Neural progenitor cell (in vitro differentiated cells): ENCODE data around the gene CDC42BPA. TPM values are rescaled to one million over a fixed set of nuclear protein-coding genes. Genes with fewer than 3 reads are reported as not detected.

Source experiments
- DNase-seq: peaks from one replicate; pipeline ENCODE4 v3.0.0-alpha.2; 2016; ENCODE audit warnings: low spot score
- H2AFZ ChIP-seq: fragments of 200-600 bp; sonication (generic); replicated peaks from 2 replicates; pipeline ENCODE4 v1.6.1; 2016; ENCODE audit warnings: antibody characterized with exemption
- H3F3A ChIP-seq: fragments of 200-600 bp; sonication (generic); 2 replicates; pipeline ENCODE4 v1.6.1; 2016; ENCODE audit warnings: antibody characterized with exemption, low read depth
- H3K27ac ChIP-seq: fragments of 200-600 bp; sonication (generic); 2 replicates; pipeline ENCODE4 v1.5.1; 2016; ENCODE audit warnings: mild to moderate bottlenecking
- H3K27me3 ChIP-seq: fragments of 200-600 bp; sonication (generic); 2 replicates; pipeline ENCODE4 v1.6.1; 2016; ENCODE audit warnings: mild to moderate bottlenecking, moderate library complexity
- H3K36me3 ChIP-seq: fragments of 200-600 bp; sonication (generic); 2 replicates; pipeline ENCODE4 v1.5.1; 2016
- H3K4me1 ChIP-seq: fragments of 200-600 bp; sonication (generic); 2 replicates; pipeline ENCODE4 v1.6.1; 2016; ENCODE audit warnings: mixed run types
- H3K4me2 ChIP-seq: fragments of 200-600 bp; sonication (generic); 2 replicates; pipeline ENCODE4 v1.6.1; 2016
- H3K4me3 ChIP-seq: fragments of 200-600 bp; sonication (generic); 2 replicates; pipeline ENCODE4 v1.5.1; 2016
- H3K79me2 ChIP-seq: fragments of 200-600 bp; sonication (generic); 2 replicates; pipeline ENCODE4 v1.6.1; 2016; ENCODE audit warnings: low read depth
- H3K9ac ChIP-seq: fragments of 200-600 bp; sonication (generic); 2 replicates; pipeline ENCODE4 v1.6.1; 2016
- H3K9me3 ChIP-seq: fragments of 200-600 bp; sonication (generic); 2 replicates; pipeline ENCODE4 v1.5.1; 2016; ENCODE audit warnings: low read depth
- H4K20me1 ChIP-seq: fragments of 200-600 bp; sonication (generic); 2 replicates; pipeline ENCODE4 v1.6.1; 2016; ENCODE audit warnings: low read depth
- H3K27ac Mint-ChIP-seq: 3 replicates; pipeline ENCODE4 v1.8.0; 2021; ENCODE audit warnings: mixed read lengths
- H3K27me3 Mint-ChIP-seq: 2 replicates; pipeline ENCODE4 v1.8.0; 2022; ENCODE audit warnings: low read depth, mild to moderate bottlenecking, inconsistent platforms, moderate library complexity, mixed read lengths; ENCODE audit not compliant: insufficient read depth
- H3K36me3 Mint-ChIP-seq: 3 replicates; pipeline ENCODE4 v1.8.0; 2021; ENCODE audit warnings: mixed read lengths
- H3K4me1 Mint-ChIP-seq: 3 replicates; pipeline ENCODE4 v1.8.0; 2021; ENCODE audit warnings: mixed read lengths
- H3K4me3 Mint-ChIP-seq: 3 replicates; pipeline ENCODE4 v1.8.0; 2021; ENCODE audit warnings: mild to moderate bottlenecking, moderate library complexity, mixed read lengths
- H3K9me3 Mint-ChIP-seq: 3 replicates; pipeline ENCODE4 v1.8.0; 2020; ENCODE audit warnings: mixed read lengths
- EZH2 ChIP-seq: fragments of 200-600 bp; sonication (generic); IDR thresholded peaks from 2 replicates; pipeline ENCODE4 v1.6.1; 2017; ENCODE audit warnings: antibody characterized with exemption, mild to moderate bottlenecking, moderate library complexity
- EZH2phosphoT487 ChIP-seq: fragments of 200-600 bp; sonication (generic); IDR thresholded peaks from 2 replicates; pipeline ENCODE4 v1.6.1; 2017; ENCODE audit warnings: antibody characterized with exemption
- total RNA-seq: library from RNA; depleted of rRNA; stranded (reverse); fragments of >200 nt; gene quantifications from 2 replicates; pipeline ENCODE4 v1.2.3, GENCODE V29; 2015; ENCODE audit warnings: low replicate concordance
- TF ChIP-seq, protein P1 (sequence below): fragments of 200-600 bp; sonication (generic); IDR thresholded peaks from 2 replicates; pipeline ENCODE4 v1.5.1; 2017; ENCODE audit warnings: antibody characterized with exemption, mild to moderate bottlenecking

CDC42BPA gene
- total RNA-seq, 1 donor from 2014 or later = 54.7 TPM

DNA sequence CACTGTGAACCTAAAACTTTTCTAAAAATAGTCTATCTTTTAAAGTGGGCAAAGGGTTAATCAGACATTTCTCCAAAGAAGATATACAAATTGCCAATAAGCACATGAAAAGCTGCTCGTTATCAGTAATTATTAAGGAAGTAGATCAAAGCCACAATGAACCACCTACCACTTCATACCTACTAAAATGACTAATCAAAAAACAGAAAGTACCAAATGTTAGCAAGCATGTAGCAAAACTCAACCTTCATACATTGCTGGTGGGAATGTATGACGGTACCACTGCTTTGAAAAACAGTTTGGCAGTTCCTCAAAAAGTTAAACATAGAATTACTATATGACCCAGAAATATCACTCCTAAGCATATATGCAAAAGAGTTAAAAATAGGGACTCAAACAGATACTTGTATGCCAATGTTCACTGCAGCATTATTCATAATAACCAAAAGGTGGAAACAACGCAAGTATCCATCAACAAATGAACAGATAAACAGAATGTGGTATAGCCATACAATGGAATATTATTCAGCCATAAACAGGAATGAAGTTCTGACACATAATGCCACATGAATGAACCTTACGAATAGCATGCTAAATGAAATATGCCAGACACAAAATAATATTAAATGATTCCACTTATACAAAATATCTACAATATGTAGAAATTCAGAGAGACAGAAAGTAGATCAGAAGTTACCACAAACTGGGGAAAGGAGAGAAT, 21.1 kb downstream of the CDC42BPA start:
- Histone ChIP-seq H3K27ac (no peak overlapping the region), H3K4me3 (no peak overlapping the region), H3K36me3 (no peaks in the 10 kb centered on the region), H3K79me2 (peaks cover 91% of the 10 kb centered on the region), H4K20me1 (no peaks in the 10 kb centered on the region), H3K4me1 (no peaks in the 10 kb centered on the region), H3K9ac (no peak overlapping the region), H3F3A (no peaks in the 10 kb centered on the region), H3K9me3 (no peaks in the 10 kb centered on the region), H3K4me2 (no peak overlapping the region), H3K27me3 (no peaks in the 10 kb centered on the region), H2AFZ (no peak overlapping the region)
- H3K4me3 Mint-ChIP-seq = no peak overlapping the region
- H3K27ac Mint-ChIP-seq = no peak overlapping the region
- H3K27me3 Mint-ChIP-seq = peaks cover 2% of the 10 kb centered on the region
- H3K36me3 Mint-ChIP-seq = peaks cover 16% of the 10 kb centered on the region
- peaks cover 15% of the 10 kb centered on the region for H3K9me3 Mint-ChIP-seq
- TF ChIP-seq, protein P1, sequence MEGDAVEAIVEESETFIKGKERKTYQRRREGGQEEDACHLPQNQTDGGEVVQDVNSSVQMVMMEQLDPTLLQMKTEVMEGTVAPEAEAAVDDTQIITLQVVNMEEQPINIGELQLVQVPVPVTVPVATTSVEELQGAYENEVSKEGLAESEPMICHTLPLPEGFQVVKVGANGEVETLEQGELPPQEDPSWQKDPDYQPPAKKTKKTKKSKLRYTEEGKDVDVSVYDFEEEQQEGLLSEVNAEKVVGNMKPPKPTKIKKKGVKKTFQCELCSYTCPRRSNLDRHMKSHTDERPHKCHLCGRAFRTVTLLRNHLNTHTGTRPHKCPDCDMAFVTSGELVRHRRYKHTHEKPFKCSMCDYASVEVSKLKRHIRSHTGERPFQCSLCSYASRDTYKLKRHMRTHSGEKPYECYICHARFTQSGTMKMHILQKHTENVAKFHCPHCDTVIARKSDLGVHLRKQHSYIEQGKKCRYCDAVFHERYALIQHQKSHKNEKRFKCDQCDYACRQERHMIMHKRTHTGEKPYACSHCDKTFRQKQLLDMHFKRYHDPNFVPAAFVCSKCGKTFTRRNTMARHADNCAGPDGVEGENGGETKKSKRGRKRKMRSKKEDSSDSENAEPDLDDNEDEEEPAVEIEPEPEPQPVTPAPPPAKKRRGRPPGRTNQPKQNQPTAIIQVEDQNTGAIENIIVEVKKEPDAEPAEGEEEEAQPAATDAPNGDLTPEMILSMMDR = no peak
- peaks cover 3% of the 10 kb centered on the region for H3K4me1 Mint-ChIP-seq
- DNase-seq = no peak

DNA sequence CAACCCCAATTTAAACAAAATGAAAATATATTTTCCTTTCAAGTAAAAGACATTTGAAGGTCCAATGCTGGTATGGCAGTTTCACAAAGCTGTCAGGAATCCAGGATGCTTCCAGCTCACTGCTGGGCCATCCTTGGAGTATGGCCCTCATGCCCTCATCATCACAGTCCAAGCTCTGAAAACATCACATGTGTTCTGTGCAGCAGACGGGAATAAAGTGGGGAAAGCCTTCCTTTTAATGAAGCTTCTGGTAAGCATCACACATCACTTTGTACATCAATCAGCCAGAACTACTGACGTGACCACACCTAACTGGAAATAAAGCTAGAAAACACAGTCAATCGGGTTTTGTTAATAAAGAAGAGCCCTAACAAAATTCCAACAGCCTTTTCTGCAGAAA, 22.7 kb downstream of the CDC42BPA start:
- H3K9ac ChIP-seq = no peak overlapping the region
- H3K36me3 ChIP-seq = no peaks in the 10 kb centered on the region
- TF ChIP-seq, protein P1 = no peak
- no peak for TF ChIP-seq EZH2
- no peak for TF ChIP-seq EZH2phosphoT487
- H3K4me2 ChIP-seq = no peak overlapping the region
- H3K4me3 ChIP-seq = no peak overlapping the region
- H4K20me1 ChIP-seq = no peaks in the 10 kb centered on the region
- Mint-ChIP-seq H3K4me3 (no peak overlapping the region), H3K9me3 (peaks cover 18% of the 10 kb centered on the region), H3K27me3 (peaks cover 2% of the 10 kb centered on the region), H3K36me3 (peaks cover 18% of the 10 kb centered on the region), H3K4me1 (peaks cover 3% of the 10 kb centered on the region), H3K27ac (no peak overlapping the region)
- H3K4me1 ChIP-seq = no peaks in the 10 kb centered on the region
- H3K27me3 ChIP-seq = no peaks in the 10 kb centered on the region
- no peaks in the 10 kb centered on the region for H3K9me3 ChIP-seq
- peaks cover 95% of the 10 kb centered on the region for H3K79me2 ChIP-seq
- H3F3A ChIP-seq = no peaks in the 10 kb centered on the region
- no peak for DNase-seq
- H2AFZ ChIP-seq = no peak overlapping the region
- no peak overlapping the region for H3K27ac ChIP-seq

DNA sequence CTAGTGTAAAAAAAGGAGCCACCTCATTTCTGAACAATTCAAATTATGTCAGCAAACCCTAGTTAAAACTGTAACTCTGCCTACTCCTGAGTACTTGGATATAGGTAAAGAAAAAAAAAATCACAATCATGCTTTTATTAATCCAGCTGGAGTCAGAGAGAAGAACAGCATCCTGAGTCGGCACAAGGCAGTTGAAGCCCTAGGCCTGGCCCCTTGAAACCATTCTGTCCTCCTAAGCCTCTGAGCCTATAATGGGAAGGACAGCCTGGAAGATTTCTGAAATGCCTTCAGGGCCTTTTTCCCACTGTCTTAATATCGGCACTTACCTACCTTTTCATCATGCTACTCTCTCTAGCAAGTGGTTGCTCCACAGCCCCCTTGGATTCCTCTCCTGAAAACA, 32.5 kb downstream of the CDC42BPA start:
- H3K27ac Mint-ChIP-seq = no peak overlapping the region

More for the DNA sequence above, 32.5 kb downstream of the CDC42BPA start:
- Histone ChIP-seq H3K36me3 (no peaks in the 10 kb centered on the region), H3F3A (no peaks in the 10 kb centered on the region), H3K79me2 (peaks cover 79% of the 10 kb centered on the region), H3K4me2 (no peak overlapping the region), H4K20me1 (no peaks in the 10 kb centered on the region), H2AFZ (no peak overlapping the region), H3K4me1 (no peaks in the 10 kb centered on the region), H3K4me3 (no peak overlapping the region), H3K9ac (no peak overlapping the region), H3K27ac (no peak overlapping the region), H3K27me3 (no peaks in the 10 kb centered on the region), H3K9me3 (no peaks in the 10 kb centered on the region)
- Mint-ChIP-seq H3K36me3 (peaks cover 49% of the 10 kb centered on the region), H3K4me3 (no peak overlapping the region), H3K9me3 (peaks cover 52% of the 10 kb centered on the region), H3K27me3 (peaks cover 4% of the 10 kb centered on the region), H3K4me1 (no peaks in the 10 kb centered on the region)
- no peak for DNase-seq
- TF ChIP-seq EZH2phosphoT487 = no peak
- TF ChIP-seq, protein P1 = no peak
- no peak for TF ChIP-seq EZH2
